ENCODE measurements around the gene CCDC92. TPM values are rescaled to one million over a fixed set of nuclear protein-coding genes. Genes with fewer than 3 reads are reported as not detected.

Gene CCDC92
- total and polyA plus RNA-seq, 2 of the 8 experiments (the other 6 are each of a cell fraction or from before 2014, with no cell fraction given): 0.43 to 0.51 TPM

- Histone ChIP-seq H2BK12ac (ENCODE audit: low read depth, low read length) (no peak overlapping the region), H3K4me3 (ENCODE audit: extremely low read depth in 1 of 4, insufficient read depth in 2 of 4, low read depth in 3 of 4, low read length in 4 of 4) (no peak overlapping the region), H3K27me3 (replicated peaks in 1 of 4; ENCODE audit: control insufficient read depth in 3 of 4, extremely low read depth in 1 of 4, insufficient read depth in 3 of 4, low read length in 3 of 4) (peaks cover 0 to 2% (median 0%) of the 10 kb centered on the region in 4 experiments; a peak in 1 of 7 replicates), H4K5ac (ENCODE audit: insufficient read length, low read depth, low read length) (no peak overlapping the region), H2AK5ac (ENCODE audit: low read depth, low read length) (no peak overlapping the region), H3K18ac (ENCODE audit: extremely low read depth, low read length) (no peak overlapping the region), H4K8ac (ENCODE audit: extremely low read depth, insufficient read depth, low read length) (no peak overlapping the region), H3K79me1 (ENCODE audit: low read depth, low read length) (no peaks in the 10 kb centered on the region), H3K4me1 (replicated peaks in 1 of 4; ENCODE audit: control insufficient read depth in 3 of 4, insufficient read depth in 4 of 4, low read length in 3 of 4) (no peaks in the 10 kb centered on the region), H2BK20ac (ENCODE audit: low read length) (no peak overlapping the region), H2AFZ (ENCODE audit: low read length) (no peak overlapping the region), H3K79me2 (ENCODE audit: control insufficient read depth in 1 of 2, insufficient read depth in 2 of 2, low read length in 2 of 2) (no peaks in the 10 kb centered on the region), H4K91ac (replicated peaks; ENCODE audit: insufficient read length, low read length) (no peak overlapping the region), H3K23me2 (ENCODE audit: low read depth, low read length) (no peaks in the 10 kb centered on the region), H2BK120ac (replicated peaks; ENCODE audit: low read depth, low read length) (no peak overlapping the region), H2BK15ac (ENCODE audit: low read length) (no peak overlapping the region), H3K36me3 (ENCODE audit: control insufficient read depth in 2 of 4, insufficient read depth in 4 of 4, low read length in 3 of 4) (no peaks in the 10 kb centered on the region), H3K4me2 (ENCODE audit: insufficient read depth in 1 of 2, low read depth in 2 of 2, low read length in 2 of 2) (no peak overlapping the region), H3K9me3 (ENCODE audit: insufficient read depth in 2 of 2, low read depth in 1 of 2, low read length in 1 of 2) (no peaks in the 10 kb centered on the region), H3K23ac (ENCODE audit: insufficient read length) (no peak overlapping the region), H3K27ac (ENCODE audit: low read depth, low read length) (no peak overlapping the region), H3K9ac (replicated peaks in 1 of 4; ENCODE audit: extremely low read depth in 1 of 4, low read depth in 3 of 4, low read length in 3 of 4) (no peak overlapping the region), H3K14ac (ENCODE audit: insufficient read length) (no peak overlapping the region), H3K4ac (replicated peaks; ENCODE audit: insufficient read length, low read depth, low read length) (no peak overlapping the region), H4K20me1 (replicated peaks in 1 of 2; ENCODE audit: control insufficient read depth in 1 of 2, insufficient read depth in 2 of 2, low read length in 2 of 2) (no peaks in the 10 kb centered on the region), H2BK5ac (ENCODE audit: low read depth, low read length) (no peak overlapping the region), H3K56ac (replicated peaks; ENCODE audit: insufficient read length, low read depth, low read length) (no peak overlapping the region)
- ChIA-PET CTCF (ENCODE audit: partially characterized antibody) (interaction anchor here (1.4 to 1.5 kb wide), 3 partner anchors 8 to 20 kb away, joined by 3 to 7 read pairs (median 6); no protein-coding TSS in a partner anchor), POLR2A (ENCODE audit: partially characterized antibody) (no interaction called here)
- DNase-seq (ENCODE audit: low read depth in 1 of 2, low spot score in 2 of 2) (no peak), FAIRE-seq (no peak)
- WGBS, 2 experiments (ENCODE audit: extremely low coverage in 1 of 2, insufficient coverage in 1 of 2, insufficient read length in 1 of 2, insufficient replicate concordance in 2 of 2, low coverage in 1 of 2, low lambda C conversion rate in 2 of 2, missing lambda C conversion rate in 1 of 2): 90% methylated on average over 9 of the region's 9 CpGs; no CpG with 5 or more reads in 1 of the 2 experiments
Measured at GRCh38 chr12:123934829-123935228, 37.8 kb downstream of the CCDC92 start.
